ENCODE measurements around the gene SFSWAP.

DNA sequence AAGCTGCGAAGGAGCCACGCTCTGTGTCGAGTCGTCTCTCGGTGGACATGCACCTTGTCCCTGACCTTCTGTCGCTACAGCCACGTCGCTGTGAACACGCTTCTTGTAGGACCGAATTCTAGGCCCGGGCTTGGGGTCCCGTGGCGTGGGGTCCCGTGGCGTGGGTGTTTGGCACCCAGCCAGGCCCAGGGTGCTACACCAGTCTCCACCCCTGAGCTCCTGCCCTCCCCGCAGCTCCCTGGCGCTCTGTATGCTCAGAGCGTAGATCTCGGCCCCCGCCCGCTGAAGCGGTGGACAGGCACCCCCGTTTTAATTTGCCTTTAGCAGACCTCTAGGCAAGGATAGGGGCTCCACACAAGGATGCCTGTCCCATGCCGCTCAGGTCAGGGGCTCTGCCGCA is 133.8 kb downstream of the SFSWAP start:
- TF ChIP-seq CTCF (IDR thresholded peaks at IDR 0.05 in 8 of 11, conservative IDR thresholded peaks at IDR 0.05 in 3 of 11) (no peak), POLR2A (IDR thresholded peaks at IDR 0.05) (no peak)

All from spleen (tissue), 7 donors.